Measurements from ENCODE around the gene KIZ. TPM values are rescaled to one million over a fixed set of nuclear protein-coding genes. Genes with fewer than 3 reads are reported as not detected.

The KIZ gene
- total RNA-seq, 1 experiment from 2014 or later, result 31.8 TPM

DNA sequence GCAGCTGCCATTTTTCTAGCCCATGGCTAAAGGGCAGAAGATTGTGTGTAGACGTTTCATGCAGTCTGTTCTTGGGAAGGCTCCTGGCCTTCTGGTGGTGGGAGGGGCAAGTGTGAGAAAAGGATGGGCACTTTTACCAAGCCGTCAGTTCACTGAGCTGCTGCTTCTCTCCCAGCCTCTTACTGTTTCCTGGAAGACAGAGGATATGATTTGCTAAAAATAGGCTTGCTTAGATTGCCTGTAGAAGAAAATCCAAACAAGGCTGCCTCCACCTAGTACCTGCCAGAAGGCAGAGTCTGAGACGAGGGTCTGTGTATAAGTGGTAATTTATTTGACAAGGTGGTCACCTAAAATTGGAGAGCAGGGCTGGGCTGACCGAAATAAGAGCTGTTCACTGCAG is 7.5 kb downstream of the KIZ start:
- BruUV-seq (replicated peaks), result no TSS peak
- Histone ChIP-seq H3K4me1 (peaks cover 10% of the 10 kb centered on the region), H3K4me3 (ENCODE audit: low read depth, low read length) (no peak overlapping the region), H3K36me3 (ENCODE audit: control insufficient read depth, insufficient read depth, low read length) (no peaks in the 10 kb centered on the region), H3K27me3 (replicated peaks; ENCODE audit: control insufficient read depth, insufficient read depth, low read length) (no peaks in the 10 kb centered on the region), H3K9me3 (no peaks in the 10 kb centered on the region)
- POLR2A ChIA-PET, result no interaction called here
- intact Hi-C loops (cut with micrococcal nuclease; ENCODE audit: unreplicated experiment), result loop anchor here (10.0 kb wide), 1 partner anchor 51 kb away; no protein-coding TSS in a partner anchor
- Mint-ChIP-seq H3K9me3 (ENCODE audit: unreplicated experiment) (no peaks in the 10 kb centered on the region), H3K4me3 (ENCODE audit: unreplicated experiment) (no peak overlapping the region), H3K4me1 (ENCODE audit: low read depth, unreplicated experiment) (peaks cover 15% of the 10 kb centered on the region), H3K36me3 (ENCODE audit: insufficient read depth, unreplicated experiment) (peaks cover 11% of the 10 kb centered on the region), H3K27me3 (ENCODE audit: insufficient read depth, unreplicated experiment) (no peaks in the 10 kb centered on the region), H3K27ac (ENCODE audit: unreplicated experiment) (no peak overlapping the region)
- CTCF ChIA-PET, result no interaction called here
- TF ChIP-seq, protein P1, sequence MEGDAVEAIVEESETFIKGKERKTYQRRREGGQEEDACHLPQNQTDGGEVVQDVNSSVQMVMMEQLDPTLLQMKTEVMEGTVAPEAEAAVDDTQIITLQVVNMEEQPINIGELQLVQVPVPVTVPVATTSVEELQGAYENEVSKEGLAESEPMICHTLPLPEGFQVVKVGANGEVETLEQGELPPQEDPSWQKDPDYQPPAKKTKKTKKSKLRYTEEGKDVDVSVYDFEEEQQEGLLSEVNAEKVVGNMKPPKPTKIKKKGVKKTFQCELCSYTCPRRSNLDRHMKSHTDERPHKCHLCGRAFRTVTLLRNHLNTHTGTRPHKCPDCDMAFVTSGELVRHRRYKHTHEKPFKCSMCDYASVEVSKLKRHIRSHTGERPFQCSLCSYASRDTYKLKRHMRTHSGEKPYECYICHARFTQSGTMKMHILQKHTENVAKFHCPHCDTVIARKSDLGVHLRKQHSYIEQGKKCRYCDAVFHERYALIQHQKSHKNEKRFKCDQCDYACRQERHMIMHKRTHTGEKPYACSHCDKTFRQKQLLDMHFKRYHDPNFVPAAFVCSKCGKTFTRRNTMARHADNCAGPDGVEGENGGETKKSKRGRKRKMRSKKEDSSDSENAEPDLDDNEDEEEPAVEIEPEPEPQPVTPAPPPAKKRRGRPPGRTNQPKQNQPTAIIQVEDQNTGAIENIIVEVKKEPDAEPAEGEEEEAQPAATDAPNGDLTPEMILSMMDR (IDR thresholded peaks at IDR 0.05; ENCODE audit: insufficient read depth in 1 of 2, low read depth in 1 of 2, low read length in 1 of 2, severe bottlenecking in 1 of 2, unreplicated experiment in 1 of 2), result no peak
- no peak for DNase-seq

DNA sequence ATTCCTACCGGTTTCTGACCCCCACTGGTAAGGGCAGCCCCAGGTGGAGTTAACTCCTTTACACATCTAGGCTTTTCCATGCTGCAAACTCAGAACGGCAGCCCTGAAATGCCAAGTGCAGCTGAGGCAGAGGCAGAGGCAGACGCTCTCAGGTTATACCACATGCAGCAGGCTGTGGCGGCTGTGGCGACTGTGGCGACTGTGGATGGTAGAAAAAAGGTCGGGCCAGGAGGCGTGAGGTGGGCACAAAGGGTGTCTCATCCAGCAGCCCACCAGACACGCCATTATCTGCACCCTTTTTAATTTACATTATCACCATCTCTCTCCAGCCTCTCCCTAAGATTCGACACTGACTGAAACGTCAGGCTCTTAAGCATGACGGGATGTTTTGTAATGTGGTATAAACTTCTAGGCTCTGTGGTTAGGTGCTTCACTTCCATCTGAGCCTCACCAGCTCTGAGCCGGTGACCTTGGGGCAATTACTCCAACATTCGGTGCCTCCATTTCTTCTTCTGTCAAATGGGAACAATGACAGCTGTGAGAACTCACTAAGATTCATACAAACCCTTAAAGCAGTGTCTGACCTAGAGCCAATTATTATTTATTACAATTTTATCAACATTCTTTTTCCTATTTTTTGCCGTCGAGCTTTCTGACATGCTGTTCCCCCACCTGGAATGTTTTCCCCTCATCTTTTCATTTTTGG is 8.2 kb downstream of the KIZ start:
- no peaks in the 10 kb centered on the region for H3K36me3 ChIP-seq (ENCODE audit: control insufficient read depth, insufficient read depth, low read length)
- peaks cover 10% of the 10 kb centered on the region for H3K4me1 ChIP-seq
- H3K4me3 ChIP-seq (ENCODE audit: low read depth, low read length), result no peak overlapping the region
- DNase-seq, result no peak
- intact Hi-C loops (cut with micrococcal nuclease; ENCODE audit: unreplicated experiment), result loop anchor here (10.0 kb wide), 1 partner anchor 51 kb away; no protein-coding TSS in a partner anchor
- no peak overlapping the region for H3K27ac Mint-ChIP-seq (ENCODE audit: unreplicated experiment)
- ChIA-PET POLR2A (no interaction called here), CTCF (interaction anchor here (0.7 to 1.6 kb wide), 2 partner anchors 9 to 273 kb away, joined by 3 to 15 read pairs; partner anchors contain the start of gene KIZ)
- peaks cover 11% of the 10 kb centered on the region for H3K36me3 Mint-ChIP-seq (ENCODE audit: insufficient read depth, unreplicated experiment)
- no peaks in the 10 kb centered on the region for H3K9me3 ChIP-seq
- peaks cover 15% of the 10 kb centered on the region for H3K4me1 Mint-ChIP-seq (ENCODE audit: low read depth, unreplicated experiment)
- no TSS peak for BruUV-seq (replicated peaks)
- no peaks in the 10 kb centered on the region for H3K27me3 Mint-ChIP-seq (ENCODE audit: insufficient read depth, unreplicated experiment)
- no peak overlapping the region for H3K4me3 Mint-ChIP-seq (ENCODE audit: unreplicated experiment)
- TF ChIP-seq, protein P1 (IDR thresholded peaks at IDR 0.05; ENCODE audit: insufficient read depth in 1 of 2, low read depth in 1 of 2, low read length in 1 of 2, severe bottlenecking in 1 of 2, unreplicated experiment in 1 of 2), result no peak
- no peaks in the 10 kb centered on the region for H3K27me3 ChIP-seq (replicated peaks; ENCODE audit: control insufficient read depth, insufficient read depth, low read length)
- H3K9me3 Mint-ChIP-seq (ENCODE audit: unreplicated experiment), result no peaks in the 10 kb centered on the region

DNA sequence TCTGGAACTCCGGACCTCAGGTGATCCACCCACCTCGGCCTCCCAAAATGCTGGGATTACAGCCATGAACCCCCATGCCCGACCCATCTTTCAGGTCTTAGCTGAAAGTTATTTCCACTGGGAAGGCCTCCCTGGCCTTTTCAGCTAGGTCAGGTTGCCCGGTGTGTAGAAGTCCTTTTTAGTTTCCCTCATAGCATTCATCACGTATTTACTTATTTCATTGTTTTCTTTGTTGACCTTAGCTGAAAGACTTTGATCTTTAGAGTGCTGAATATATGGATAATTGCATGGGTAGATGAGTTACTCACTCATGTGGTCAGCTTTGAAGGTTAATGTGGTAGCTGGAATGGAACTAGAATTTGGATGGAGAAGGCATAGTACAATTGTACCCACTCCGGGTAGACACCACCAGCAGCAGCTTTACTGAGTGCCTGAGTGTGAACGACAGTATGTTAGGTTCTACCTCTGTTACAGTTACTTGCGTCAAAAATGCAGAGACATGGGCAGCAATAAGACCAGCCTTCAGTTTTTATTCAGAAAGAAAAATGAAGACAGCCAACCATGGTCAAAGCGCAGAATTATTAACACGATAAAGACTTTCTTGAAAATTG is 9.1 kb downstream of the KIZ start:
- Mint-ChIP-seq H3K36me3 (ENCODE audit: insufficient read depth, unreplicated experiment) (peaks cover 11% of the 10 kb centered on the region), H3K27me3 (ENCODE audit: insufficient read depth, unreplicated experiment) (no peaks in the 10 kb centered on the region), H3K27ac (ENCODE audit: unreplicated experiment) (no peak overlapping the region), H3K9me3 (ENCODE audit: unreplicated experiment) (no peaks in the 10 kb centered on the region), H3K4me3 (ENCODE audit: unreplicated experiment) (no peak overlapping the region), H3K4me1 (ENCODE audit: low read depth, unreplicated experiment) (peaks cover 15% of the 10 kb centered on the region)
- no TSS peak for BruUV-seq (replicated peaks)
- Histone ChIP-seq H3K4me1 (peaks cover 10% of the 10 kb centered on the region), H3K36me3 (ENCODE audit: control insufficient read depth, insufficient read depth, low read length) (no peaks in the 10 kb centered on the region), H3K4me3 (ENCODE audit: low read depth, low read length) (no peak overlapping the region), H3K27me3 (replicated peaks; ENCODE audit: control insufficient read depth, insufficient read depth, low read length) (no peaks in the 10 kb centered on the region), H3K9me3 (no peaks in the 10 kb centered on the region)
- ChIA-PET CTCF (interaction anchor here (1.6 kb wide), 1 partner anchor 9 kb away, joined by 15 read pairs; the partner anchor contains the start of gene KIZ), POLR2A (interaction anchor here (1.1 kb wide), 1 partner anchor 9 kb away, joined by 7 read pairs; the partner anchor contains the start of gene KIZ)
- peak in 1 of 2 experiments; percentile 23 for DNase-seq
- intact Hi-C loops (cut with micrococcal nuclease; ENCODE audit: unreplicated experiment), result loop anchor here (10.0 kb wide), 1 partner anchor 50 kb away; no protein-coding TSS in a partner anchor
- TF ChIP-seq, protein P1 (IDR thresholded peaks at IDR 0.05; ENCODE audit: insufficient read depth in 1 of 2, low read depth in 1 of 2, low read length in 1 of 2, severe bottlenecking in 1 of 2, unreplicated experiment in 1 of 2), result no peak

Measured in Caco-2 (cell line).